ENCODE measurements around the gene SEL1L3. TPM values are rescaled to one million over a fixed set of nuclear protein-coding genes. Genes with fewer than 3 reads are reported as not detected.

The SEL1L3 gene
- total RNA-seq, 1 experiment from 2014 or later, result 48.3 TPM

GRCh38 chr4:25729564-25729963, 133.2 kb downstream of the SEL1L3 start:
- Histone ChIP-seq H3K18ac (ENCODE audit: insufficient read length, low read depth, low read length) (no peak overlapping the region), H3K14ac (ENCODE audit: insufficient read depth, low read length) (no peak overlapping the region), H2AFZ (ENCODE audit: low read length) (no peak overlapping the region), H3T11ph (ENCODE audit: low read length) (no peak overlapping the region), H2BK12ac (ENCODE audit: insufficient read length, low read depth, low read length) (no peak overlapping the region), H3K27me3 (ENCODE audit: insufficient read depth, low read length) (no peaks in the 10 kb centered on the region), H3K9ac (ENCODE audit: extremely low read depth, insufficient read length, low read length) (no peak overlapping the region), H2BK5ac (ENCODE audit: insufficient read length, low read length) (no peak overlapping the region), H3K9me3 (ENCODE audit: control insufficient read depth, low read depth, low read length) (no peaks in the 10 kb centered on the region), H2BK120ac (ENCODE audit: low read depth, low read length, poor library complexity, severe bottlenecking) (no peak overlapping the region), H3K56ac (ENCODE audit: insufficient read length, low read depth, low read length) (no peak overlapping the region), H3K79me1 (ENCODE audit: insufficient read depth, low read depth, low read length, poor library complexity, severe bottlenecking) (no peaks in the 10 kb centered on the region), H3K4ac (ENCODE audit: low read depth, low read length) (no peak overlapping the region), H3K4me1 (ENCODE audit: insufficient read depth, low read length) (no peaks in the 10 kb centered on the region), H3K27ac (ENCODE audit: insufficient read length, low read depth, low read length) (no peak overlapping the region), H3K23ac (ENCODE audit: insufficient read length, low read depth, low read length) (no peak overlapping the region), H4K91ac (ENCODE audit: insufficient read length, low read depth, low read length) (no peak overlapping the region), H4K8ac (replicated peaks; ENCODE audit: insufficient read length, low read depth, low read length) (no peak overlapping the region), H2AK5ac (ENCODE audit: insufficient read length, low read length) (no peak overlapping the region), H4K5ac (ENCODE audit: insufficient read length, low read depth, low read length) (no peak overlapping the region), H2BK20ac (ENCODE audit: low read depth, low read length, poor library complexity, severe bottlenecking) (no peak overlapping the region), H2BK15ac (ENCODE audit: low read depth, low read length) (no peak overlapping the region), H3K23me2 (ENCODE audit: insufficient read length, low read depth, low read length, poor library complexity, severe bottlenecking) (no peaks in the 10 kb centered on the region), H3K79me2 (ENCODE audit: insufficient read depth, low read length) (no peaks in the 10 kb centered on the region), H3K4me2 (ENCODE audit: insufficient read depth, insufficient read length, low read length) (no peak overlapping the region), H4K20me1 (ENCODE audit: control insufficient read depth, insufficient read depth, insufficient read length) (no peaks in the 10 kb centered on the region)
- H3K36me3 Mint-ChIP-seq (ENCODE audit: insufficient read depth in 1 of 3, low read depth in 3 of 3), result no peaks in the 10 kb centered on the region
- no peaks in the 10 kb centered on the region; the same call in none of the 2 replicates for H3K27me3 Mint-ChIP-seq (ENCODE audit: low read depth)
- no CpG with 5 or more reads among the region's 9 CpGs for WGBS (ENCODE audit: extremely low coverage, insufficient read length, low lambda C conversion rate)
- no peaks in the 10 kb centered on the region; a peak in 2 of 5 replicates for H3K9me3 Mint-ChIP-seq
- H3K4me1 Mint-ChIP-seq, result no peaks in the 10 kb centered on the region
- no peak for DNase-seq
- no peak overlapping the region for H3K4me3 Mint-ChIP-seq
- TF ChIP-seq CTCF (conservative IDR thresholded peaks at IDR 0.05), result no peak
- no peak overlapping the region for H3K27ac Mint-ChIP-seq

Data from H9 (cell line).